HL-60/S4 (cell line): ENCODE results near the gene INPP1.

Experiments used
- in situ Hi-C: fragments of 300-500 bp; cut with MboI; formaldehyde crosslinking; loops from 2 replicates; pipeline ENCODE4 v1.14.3; 2022; ENCODE audit warnings: low sequenced_read_pairs

The INPP1 gene

DNA sequence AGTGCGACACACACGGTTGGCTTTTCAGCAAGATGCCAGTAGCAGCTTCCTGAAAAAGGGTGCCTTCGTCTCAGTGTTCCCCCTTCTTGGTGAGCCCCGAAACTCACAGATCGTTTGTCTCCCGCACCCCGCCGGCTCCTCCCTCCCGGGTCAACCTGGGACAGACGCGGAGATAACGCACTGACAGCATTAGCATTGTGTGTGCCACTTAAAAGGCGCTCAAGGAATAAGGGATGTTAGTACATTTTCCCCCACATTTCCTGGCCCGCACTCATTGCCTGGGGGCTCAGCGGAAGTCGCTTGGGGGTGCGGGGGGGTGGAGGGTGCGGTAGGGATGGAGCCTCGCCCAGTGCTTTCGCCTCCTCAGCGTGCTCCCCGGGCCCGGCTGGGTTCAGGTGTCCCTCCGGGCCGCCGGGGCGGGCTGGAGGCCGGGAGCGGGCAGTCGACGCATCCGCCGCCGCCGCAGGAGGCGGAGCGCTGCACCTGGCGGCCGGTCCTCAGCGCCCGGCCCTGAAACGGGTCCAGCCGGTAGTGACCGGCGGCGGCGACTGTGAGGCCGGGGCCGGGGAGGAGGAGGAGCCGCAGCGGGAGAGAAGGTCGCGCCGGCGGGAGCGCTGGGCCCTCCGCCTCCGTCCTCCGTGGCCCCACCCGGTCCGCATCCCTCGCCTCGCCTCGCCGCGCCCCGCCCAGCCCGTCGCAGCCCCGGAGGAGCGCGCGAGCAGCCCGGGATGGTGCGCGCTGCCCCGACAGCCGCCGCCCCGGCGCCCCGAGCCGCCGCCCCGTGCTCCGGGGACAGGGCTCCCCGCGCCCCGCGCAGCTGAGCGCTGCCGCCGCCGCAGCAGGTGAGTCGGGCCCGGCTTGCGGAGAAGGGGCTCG lies 64.5 kb downstream of the INPP1 start, which contains the start of gene MFSD6:
Gene MFSD6 (plus strand): TSS at position 694 of the 876 bp plus-strand sequence. CDS start 27,675 bp downstream, outside the sequence.
- in situ Hi-C loops = no loop called here

DNA sequence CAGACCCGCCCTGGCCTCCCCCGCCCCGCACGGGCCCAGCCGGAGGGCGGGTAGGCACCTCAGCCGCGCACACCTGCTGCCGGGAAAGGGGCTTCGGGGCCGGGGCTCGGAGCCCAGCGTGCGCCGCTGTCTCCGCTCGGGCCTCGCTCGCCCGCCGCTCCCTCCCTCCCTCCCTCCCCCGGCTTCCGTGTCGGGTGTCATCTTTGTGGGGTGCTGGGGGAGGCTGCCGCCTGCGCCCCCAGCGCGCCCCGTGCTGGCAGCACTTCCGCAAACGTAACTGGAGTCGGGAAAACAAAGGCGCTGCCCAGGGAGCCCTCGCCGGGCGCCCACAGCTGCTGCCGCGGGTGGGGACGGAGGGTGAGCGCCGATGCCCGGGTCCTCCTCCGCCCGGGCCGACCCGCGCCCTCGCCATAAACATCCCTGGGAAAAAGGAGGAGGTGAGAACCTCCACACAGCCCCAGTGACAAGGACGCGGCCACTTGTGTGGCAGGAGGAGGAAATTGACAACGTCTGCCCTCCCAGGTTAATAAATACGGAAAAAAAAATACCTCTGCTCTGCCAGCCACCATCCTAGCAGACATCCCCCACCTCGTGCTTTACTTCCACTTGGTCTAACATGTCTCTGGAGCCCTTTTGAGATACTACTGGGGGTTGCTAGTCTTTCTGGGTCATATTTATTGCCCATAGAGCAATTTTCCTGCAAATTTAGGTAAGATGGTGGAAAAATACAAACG lies 65.3 kb downstream of the INPP1 start:
- in situ Hi-C loops = no loop called here

DNA sequence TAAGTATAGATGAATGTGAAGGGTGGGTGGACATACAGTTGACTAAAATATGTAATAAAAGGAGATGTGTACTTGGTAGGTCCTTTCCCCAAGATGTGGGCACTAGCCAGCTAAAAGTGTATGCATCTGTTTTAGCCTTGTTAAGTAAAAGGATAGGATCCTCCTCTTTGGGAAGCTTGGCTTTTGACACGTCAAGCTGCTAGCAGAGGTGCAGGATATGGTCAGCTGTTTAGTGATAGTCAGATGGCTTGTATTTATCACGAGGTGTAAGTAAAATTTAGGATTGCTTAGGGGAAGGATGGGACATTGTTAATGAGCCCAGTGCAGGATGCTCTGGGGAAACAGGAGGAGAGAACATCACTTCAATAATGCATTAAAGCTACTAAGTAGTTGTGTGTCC lies 66.2 kb downstream of the INPP1 start:
- in situ Hi-C loops = no loop called here

DNA sequence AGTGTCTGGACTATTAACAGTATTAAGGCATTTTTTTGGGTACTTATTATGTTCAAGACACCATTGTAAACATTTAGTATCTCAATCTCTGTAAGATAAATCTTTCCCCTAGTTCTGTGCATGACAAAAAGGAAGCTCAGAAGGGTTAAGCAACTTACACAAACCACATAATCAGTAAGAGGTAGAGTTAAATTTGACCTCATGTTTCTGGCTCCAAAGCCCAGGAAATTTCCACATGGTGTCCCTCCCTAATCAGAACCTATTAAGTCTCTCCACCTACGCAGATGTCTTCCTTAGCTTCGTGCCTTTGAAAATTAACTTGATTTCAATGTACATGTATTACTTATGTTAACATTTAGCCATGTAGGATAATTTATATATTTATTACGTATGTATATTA lies 66.8 kb downstream of the INPP1 start:
- in situ Hi-C loops = no loop called here

DNA sequence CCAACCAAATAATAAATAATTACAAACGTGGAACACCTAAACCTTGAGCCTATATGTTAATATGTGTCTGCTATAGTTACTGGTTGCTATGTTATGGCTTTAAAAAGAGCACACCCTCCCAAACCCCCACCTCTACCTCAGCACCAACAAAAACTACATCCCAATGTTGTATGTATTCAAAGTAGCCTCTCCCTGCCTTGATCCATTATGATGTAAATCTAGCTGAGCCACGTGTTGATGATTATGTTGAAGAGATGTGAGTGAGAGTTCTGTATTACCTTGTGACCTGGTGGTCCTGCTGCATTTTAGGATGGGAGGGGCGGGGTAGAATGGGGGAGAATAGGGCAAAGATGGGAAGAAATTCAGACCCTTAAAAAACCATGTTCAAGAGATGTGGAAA lies 69.6 kb downstream of the INPP1 start:
- in situ Hi-C loops = no loop called here

DNA sequence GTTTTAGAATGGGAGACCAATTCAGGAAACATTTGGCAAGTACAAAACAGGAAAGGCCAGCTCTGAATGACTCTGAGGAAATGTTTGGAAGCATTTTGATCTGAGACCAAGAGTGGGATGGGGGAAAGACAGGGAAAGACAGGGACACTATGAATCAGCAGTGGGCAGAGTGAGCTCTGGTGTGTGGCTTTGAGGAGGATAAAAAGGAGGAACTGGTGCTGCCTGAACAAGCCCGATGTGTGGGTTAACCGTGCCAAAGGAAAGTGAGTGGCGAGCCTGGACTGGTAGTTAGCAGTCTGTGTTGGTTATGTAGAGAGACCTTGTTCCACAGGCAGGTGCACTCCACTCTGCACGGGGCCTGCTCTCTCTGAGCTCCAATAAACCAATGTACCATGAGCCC lies 70.0 kb downstream of the INPP1 start:
- in situ Hi-C loops = no loop called here

DNA sequence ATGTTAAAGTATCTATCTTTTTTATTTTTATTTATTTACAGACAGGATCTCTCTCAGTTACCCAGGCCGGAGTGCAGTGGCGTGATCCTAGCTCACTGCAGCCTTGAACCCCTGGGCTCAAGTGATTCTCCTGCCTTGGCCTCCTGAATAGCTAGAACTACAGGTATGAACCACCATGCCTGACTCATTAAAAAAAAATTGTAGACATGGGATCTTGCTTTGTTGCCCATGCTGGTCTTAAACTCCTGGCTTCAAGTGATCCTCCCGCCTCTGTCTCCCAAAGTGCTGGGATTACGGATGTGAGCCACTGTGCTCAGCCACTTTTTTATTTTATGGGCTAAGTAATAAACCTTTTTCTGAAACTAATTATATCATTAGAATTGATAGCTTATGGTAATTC lies 71.9 kb downstream of the INPP1 start:
- in situ Hi-C loops = no loop called here

DNA sequence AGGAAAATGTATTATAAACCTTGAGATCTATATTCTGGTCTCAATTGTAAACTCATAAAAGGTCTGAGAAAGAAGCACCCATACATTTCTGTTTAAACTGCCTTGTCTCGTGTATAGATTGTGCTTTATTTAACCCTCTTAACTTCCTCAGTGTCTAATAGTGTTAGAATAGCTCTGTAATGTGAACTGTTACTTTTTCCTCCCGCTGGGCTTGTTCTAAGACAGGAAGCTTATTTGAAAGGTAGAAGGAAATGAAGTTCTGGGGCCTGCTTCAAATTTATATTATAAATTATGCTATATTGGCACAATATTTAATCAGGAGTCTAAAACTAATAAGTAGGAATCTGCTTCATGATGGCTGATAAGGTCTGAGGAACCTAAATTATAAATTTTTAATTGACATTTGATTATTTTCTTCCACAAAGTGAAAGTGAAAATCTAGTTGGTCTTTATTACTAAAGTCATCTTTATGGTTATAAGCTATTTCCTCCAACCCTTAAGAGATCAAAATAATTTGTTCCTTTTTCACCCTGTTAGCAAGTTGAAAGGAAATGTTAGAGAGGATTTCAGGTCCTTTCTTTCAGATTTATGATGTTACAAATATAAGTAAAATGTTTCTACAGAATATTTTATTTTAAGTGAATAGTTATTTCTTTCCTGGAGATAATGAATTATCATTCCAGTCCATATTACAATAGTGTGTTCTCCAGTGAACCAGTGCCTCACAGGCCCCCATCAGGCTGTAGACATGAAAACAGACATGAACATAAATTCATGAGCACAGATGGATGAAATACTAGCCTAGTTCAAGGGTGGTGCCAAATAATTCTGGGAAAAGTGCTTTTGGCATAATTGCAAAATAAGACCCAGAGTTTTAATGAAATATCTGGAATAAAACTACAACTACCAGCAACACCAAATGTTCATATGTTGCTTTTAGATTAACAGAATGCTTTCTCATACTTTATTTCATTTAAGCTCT lies 72.7 kb downstream of the INPP1 start:
- in situ Hi-C loops = no loop called here

DNA sequence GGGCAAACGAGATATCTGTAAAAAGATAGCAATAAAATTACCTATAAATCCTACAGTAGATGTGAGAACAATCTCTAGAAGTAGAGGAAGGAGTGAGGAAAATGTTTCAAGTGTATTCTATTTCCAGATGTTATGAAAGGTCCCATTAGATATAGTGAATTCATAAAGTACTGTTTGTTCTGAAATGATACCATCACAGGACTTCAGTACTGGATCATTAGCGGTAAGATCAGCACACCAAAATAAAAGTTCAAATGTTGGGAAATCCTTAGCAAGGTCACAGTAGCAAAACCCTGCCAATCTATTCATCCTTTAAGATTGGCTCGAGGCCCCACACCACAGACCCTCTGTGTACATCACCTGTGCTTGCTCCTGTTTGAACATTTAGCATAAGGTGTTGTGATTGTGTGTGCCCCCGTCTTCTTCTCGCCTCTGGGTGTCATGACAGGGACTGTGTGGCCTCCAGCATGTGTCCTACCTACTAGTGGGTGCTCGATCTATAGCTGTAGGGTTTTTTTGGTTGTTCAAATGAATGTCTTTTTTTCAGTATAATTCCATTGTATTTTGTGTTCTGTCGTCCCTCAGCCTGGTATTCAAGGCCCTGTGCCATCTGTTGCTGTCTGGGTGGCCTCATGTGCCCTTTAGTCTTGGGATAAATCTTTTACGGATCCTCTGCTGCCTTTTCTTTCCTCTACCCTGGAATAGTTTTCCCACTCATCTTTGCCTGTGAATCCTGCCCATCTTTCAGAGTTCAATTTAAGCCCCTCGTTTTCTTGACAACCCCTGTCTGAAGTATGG lies 73.9 kb downstream of the INPP1 start:
- in situ Hi-C loops = no loop called here

DNA sequence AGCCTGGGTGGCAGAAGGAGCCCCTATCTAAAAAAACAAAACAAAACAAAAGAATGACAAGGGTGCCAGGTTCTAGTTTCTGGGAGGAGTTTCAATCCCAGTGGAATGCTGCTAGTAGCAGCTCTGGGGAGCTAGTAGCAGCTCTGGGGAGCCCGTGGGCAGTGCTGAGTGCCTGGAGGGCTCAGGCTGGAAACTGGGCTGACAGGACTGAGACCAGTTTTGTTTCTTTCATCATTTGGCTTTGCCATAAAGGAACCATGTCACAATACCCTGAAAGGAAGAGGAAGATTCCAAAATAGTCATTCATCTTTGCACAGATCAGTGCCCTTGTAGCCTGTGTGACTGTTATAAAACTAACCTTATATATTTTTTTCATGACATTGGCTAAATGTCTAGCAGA lies 75.3 kb downstream of the INPP1 start:
- in situ Hi-C loops = no loop called here

DNA sequence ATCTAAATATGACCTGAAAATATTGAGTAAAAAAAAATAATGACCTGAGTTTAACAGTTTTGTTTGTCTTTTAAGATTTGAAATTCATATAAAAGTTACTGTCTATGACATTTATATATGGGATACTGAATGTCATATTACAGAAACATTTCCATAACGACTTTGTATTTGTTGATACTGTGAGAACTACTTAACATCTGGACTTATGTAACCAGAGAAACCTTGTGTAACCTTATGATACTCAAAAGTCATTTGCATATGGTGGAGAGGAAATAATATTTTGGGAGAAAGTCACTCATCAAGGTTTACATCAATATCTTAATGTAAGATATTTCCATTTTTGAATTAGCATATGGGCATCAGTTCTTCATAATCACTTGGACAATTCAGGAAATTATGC lies 77.4 kb downstream of the INPP1 start:
- in situ Hi-C loops = no loop called here
